SK-N-SH treated with all-trans-retinoic acid at 6 μM for 48 hours (cell line): ENCODE data around the gene CHML.

Source experiments
- ARNTL ChIP-seq: fragments of 450-650 bp; formaldehyde crosslinking; IDR thresholded peaks from 2 replicates; pipeline ENCODE4 v1.5.0; 2020; ENCODE audit warnings: low read depth, mild to moderate bottlenecking, moderate library complexity, borderline replicate concordance
- ESRRG ChIP-seq: fragments of 250-450 bp; sonication (Bioruptor Pico); IDR thresholded peaks from 2 replicates; pipeline ENCODE4 v1.6.1; 2021; ENCODE audit warnings: mild to moderate bottlenecking
- GLIS3 ChIP-seq: fragments of 250-450 bp; sonication (Bioruptor Pico); IDR thresholded peaks from 2 replicates; pipeline ENCODE4 v1.5.0; 2020; ENCODE audit warnings: mild to moderate bottlenecking, moderate library complexity
- ISL1 ChIP-seq: fragments of 250-450 bp; sonication (Bioruptor Pico); IDR thresholded peaks from 2 replicates; pipeline ENCODE4 v2.1.2; 2022; ENCODE audit warnings: mild to moderate bottlenecking, moderate library complexity
- ZNF565 ChIP-seq: fragments of 450-650 bp; formaldehyde crosslinking; conservative IDR thresholded peaks from 2 replicates; pipeline ENCODE4 v1.5.0; 2020; ENCODE audit warnings: low read depth, mild to moderate bottlenecking, moderate library complexity
- ZNF8 ChIP-seq: fragments of 450-650 bp; formaldehyde crosslinking; IDR thresholded peaks from 2 replicates; pipeline ENCODE4 v1.5.0; 2020; ENCODE audit warnings: mild to moderate bottlenecking, moderate library complexity
- TF ChIP-seq, protein P1 (sequence below): fragments of 250-450 bp; sonication (Bioruptor Pico); IDR thresholded peaks from 2 replicates; pipeline ENCODE4 v1.5.0; 2020; ENCODE audit warnings: mild to moderate bottlenecking, moderate library complexity

DNA sequence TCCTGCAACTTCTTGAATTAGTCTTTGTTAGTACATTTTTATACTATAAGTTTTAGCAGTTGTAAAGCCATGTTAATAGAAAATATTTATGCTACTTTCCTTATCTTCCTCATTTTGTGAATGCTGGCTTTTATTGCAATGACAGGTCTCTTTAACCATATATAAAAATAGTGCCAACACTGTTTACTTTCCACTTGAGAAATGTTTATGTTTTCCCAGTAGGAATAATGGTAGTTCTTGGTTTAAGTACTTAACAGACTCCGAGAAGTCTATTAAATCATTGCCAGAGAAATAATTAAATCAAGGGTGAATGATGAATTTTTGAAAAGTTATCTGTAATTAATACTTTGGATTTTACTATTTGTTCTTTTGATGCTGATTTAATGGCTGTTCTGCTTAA is 9.7 kb downstream of the CHML start:
- TF ChIP-seq GLIS3 (CRISPR knock-in tag), result no peak
- TF ChIP-seq ISL1 (CRISPR knock-in tag), result no peak
- TF ChIP-seq ARNTL (CRISPR knock-in tag), result no peak
- TF ChIP-seq ESRRG, result no peak
- TF ChIP-seq ZNF565 (CRISPR knock-in tag), result no peak
- TF ChIP-seq, protein P1, sequence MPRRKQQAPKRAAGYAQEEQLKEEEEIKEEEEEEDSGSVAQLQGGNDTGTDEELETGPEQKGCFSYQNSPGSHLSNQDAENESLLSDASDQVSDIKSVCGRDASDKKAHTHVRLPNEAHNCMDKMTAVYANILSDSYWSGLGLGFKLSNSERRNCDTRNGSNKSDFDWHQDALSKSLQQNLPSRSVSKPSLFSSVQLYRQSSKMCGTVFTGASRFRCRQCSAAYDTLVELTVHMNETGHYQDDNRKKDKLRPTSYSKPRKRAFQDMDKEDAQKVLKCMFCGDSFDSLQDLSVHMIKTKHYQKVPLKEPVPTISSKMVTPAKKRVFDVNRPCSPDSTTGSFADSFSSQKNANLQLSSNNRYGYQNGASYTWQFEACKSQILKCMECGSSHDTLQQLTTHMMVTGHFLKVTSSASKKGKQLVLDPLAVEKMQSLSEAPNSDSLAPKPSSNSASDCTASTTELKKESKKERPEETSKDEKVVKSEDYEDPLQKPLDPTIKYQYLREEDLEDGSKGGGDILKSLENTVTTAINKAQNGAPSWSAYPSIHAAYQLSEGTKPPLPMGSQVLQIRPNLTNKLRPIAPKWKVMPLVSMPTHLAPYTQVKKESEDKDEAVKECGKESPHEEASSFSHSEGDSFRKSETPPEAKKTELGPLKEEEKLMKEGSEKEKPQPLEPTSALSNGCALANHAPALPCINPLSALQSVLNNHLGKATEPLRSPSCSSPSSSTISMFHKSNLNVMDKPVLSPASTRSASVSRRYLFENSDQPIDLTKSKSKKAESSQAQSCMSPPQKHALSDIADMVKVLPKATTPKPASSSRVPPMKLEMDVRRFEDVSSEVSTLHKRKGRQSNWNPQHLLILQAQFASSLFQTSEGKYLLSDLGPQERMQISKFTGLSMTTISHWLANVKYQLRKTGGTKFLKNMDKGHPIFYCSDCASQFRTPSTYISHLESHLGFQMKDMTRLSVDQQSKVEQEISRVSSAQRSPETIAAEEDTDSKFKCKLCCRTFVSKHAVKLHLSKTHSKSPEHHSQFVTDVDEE (CRISPR knock-in tag), result no peak
- TF ChIP-seq ZNF8 (CRISPR knock-in tag), result no peak
